ENCODE data around the gene ENPP1.
"Not testable (repeated sequence)": the region's sequence is repeated elsewhere in the genome, so short reads cannot be mapped to it uniquely, and the experiment has no call there.

ENPP1 gene

DNA sequence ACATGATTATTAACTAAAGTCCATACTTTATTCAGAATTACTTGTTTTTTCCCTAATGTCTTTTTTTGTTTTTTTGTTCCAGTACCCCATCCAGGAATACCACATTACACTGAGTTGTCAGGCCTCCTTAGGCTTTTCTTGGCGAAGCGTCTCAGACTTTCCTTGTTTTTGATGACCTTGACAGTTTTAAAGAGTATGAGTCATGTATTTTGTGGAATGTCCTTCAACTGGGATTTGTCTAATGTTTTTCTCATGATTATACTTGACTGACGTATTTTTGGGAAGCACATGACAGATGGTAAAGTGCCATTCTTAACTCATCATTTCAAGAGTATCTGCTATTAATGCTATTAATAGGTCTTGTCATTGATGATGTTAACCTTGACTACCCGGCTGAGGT is 23.6 kb downstream of the ENPP1 start:
- no peak for DNase-seq (ENCODE audit: low read depth)

DNA sequence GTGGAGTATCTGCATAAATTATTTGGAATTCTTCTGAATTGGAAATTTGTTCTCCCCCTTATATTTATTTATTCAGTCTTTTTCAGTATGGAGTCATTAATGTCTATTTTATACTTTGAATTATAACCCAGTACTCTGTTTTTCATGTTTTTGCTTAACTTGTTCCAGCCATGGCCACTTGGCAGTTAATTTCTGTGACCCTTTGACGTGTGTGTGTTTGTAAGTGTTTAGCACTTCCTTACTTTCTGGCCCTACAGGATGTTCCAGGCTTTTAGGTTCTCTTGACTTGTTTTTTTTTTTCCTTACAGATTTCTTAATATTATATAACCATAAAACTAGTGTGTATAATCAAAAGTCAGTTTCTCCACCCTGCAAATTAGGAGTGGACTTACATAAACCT is 24.1 kb downstream of the ENPP1 start:
- DNase-seq (ENCODE audit: low read depth) = no peak

DNA sequence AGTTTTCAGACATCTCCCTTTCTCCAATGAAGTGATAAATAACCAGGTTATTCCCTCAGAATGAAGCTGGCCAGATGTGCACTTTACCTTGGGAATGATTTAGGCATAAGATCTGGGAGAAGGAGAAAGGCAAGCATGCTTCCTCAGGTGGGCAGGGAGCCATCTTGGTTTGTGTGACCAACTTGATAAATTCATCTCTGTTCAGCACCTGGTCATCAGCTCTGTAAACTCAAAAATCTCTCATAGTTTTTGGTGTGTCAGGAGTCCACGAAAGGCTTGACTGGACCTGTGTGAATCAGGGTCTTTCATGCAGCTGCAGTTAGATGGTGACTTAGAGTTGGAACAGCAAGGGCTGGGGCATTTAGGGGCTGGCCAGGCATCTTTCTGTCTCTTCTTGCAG is 24.5 kb downstream of the ENPP1 start:
- no peak for DNase-seq (ENCODE audit: low read depth)

DNA sequence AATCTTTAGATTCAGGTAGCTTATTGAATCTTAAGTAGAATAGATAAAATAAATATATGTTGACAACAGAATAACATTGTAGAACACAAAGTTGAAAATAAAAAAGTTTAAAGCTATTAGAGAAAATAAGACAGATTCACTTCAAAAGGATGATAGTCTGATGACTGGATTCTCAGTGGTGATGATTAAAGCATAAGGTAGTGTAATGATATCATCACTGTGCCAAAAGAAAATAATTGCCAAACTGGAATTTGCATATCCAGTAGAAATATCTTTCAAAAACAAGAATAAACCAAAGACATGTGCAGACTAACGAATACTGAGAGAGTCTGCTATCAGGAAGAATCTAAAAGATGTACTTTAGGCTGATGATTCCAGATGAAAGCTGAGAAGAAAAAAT is 30.2 kb downstream of the ENPP1 start:
- DNase-seq (ENCODE audit: low read depth) = no peak

DNA sequence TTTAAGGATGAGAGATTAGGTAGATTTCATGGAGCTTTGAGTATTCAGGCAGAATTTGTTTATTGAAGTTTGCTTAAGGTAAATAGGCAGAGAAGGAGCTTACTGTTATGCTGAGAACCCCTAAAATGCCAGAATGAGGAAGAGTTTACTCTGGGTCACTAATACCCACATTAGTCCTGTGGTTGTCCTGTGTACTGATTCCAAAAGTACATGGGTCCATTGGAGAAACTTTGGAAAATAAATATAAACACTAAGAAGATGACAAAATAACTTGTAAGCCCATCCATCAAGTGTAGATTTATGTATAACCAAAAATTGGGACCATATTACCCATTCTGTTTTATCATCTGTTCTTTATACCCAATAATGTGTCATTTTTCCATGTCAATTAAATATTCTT is 31.6 kb downstream of the ENPP1 start:
- no peak for DNase-seq (ENCODE audit: low read depth)

DNA sequence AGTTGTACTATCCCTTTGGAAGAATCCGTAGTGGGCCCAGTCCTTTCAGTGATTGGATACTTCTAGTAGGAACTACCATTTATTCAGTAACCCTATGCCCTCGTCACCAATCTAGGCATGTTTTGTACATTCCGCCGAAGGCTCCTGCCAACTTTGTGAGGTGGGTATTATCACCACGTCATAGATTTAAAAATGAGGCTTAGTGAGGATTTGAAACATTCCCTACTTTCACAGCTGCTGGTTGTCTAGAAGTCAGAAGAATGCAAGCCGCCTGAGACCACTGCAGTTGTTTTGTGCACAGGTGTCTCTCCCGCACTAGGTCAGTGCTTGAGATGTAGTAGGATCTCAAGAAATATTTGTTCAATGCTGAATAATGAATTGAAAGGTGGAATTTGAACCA is 32.6 kb downstream of the ENPP1 start:
- no peak for DNase-seq (ENCODE audit: low read depth)

DNA sequence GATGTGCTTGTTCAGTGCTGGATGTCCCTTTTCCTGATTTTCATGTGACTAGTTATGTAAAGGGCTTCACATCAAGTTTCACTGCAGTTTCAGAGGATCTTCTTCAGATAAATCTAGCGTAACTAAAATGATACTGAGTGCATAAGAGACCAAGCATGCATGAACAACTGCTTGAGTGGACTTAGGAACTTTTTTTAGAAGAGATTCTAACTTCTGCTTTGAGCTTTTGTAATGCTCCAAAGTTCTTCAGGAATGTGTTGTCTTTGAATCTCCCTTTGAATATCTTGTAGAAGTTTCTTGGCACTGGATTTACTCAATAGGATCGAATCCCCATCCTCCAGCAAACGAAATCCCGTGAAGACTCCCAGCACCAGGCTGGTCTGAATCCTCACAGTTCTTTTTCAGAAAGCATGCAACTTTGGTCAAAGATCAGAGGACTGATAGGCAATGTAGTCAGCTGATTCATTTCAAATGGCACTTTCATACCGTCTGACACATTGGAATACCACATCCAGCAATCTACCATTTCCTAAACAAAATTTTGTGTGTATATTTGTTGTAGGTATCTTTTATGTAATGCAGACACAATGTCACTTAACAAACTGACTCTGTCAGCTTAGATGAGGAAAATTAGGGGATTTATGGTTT is 33.2 kb downstream of the ENPP1 start:
- DNase-seq (ENCODE audit: low read depth) = no peak

DNA sequence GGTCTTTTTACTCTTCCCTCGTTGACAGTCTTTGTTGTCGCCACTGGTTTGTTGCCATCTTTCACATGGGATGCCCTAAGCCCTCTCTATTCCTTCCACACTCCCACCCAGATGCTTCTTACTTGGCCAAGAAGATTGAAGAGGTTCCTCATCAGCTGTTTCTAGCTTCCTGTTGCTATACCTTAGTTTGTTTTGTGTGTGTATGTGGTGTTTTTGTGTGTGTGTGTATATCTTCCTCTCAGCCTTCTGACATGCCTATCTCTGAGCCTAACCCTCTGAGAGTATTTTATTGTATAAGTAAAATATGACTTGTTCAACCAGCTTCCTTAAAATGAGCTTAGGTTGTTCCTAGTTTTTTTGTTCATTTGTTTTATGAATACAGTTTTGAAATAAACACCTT is 35.9 kb downstream of the ENPP1 start:
- DNase-seq (ENCODE audit: low read depth) = no peak

DNA sequence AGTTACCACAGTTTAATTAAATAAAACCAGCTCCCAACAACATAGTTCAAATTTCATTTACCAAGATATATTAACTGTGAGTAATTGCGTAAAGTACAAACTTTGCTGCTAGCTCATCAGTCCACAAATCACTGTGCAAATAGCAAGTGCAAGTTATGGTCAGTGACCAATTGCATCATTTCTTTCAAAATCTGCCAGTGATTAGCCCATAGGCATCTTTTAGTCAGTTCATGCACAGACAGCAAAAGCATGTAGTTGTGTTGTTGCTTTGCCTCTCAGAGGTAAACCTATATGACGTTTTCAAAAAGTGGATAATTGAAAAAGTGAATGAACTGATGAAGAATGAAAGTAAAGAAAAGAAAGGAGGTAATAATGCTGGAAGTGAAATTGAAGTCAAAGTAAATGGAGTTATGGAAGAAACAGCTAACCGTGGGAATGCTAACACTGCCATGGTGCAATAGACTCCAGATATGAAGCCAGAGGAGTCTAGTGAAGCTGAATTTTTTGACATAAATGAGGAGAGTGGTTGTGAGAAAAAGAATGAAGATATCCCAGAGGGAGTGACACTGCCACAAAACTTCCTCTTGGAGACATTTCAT is 36.5 kb downstream of the ENPP1 start:
- DNase-seq (ENCODE audit: low read depth) = no peak

DNA sequence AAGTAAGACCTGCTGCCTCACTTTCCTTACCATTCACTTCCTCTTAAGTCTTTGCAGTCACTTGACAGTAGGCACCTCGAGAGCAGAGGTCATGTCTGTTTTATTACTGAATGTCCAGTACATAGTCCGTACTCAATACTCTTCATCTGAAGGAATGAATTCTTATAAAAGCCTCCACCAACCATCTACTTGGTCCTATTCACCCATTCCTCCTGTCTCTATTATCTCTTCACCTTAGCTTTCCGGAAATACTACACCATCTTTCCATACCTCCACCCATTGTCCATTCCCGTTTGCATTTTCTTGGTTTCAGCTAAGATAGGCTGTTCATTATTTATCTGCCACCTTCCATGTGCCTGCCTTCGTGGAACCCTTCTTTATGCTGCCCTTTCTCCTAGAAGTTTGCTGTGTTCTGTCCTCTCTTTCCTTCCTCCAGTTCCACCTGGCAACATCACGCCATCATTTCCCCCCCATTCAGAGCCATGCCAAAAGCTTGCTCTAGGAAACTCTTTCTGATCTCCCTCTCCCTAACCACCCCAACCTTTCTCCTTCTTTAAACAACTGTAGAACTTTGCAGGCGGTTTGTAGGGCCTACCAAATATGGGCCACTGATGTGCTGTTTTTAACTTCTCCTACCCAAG is 38.3 kb downstream of the ENPP1 start:
- no peak for DNase-seq (ENCODE audit: low read depth)

DNA sequence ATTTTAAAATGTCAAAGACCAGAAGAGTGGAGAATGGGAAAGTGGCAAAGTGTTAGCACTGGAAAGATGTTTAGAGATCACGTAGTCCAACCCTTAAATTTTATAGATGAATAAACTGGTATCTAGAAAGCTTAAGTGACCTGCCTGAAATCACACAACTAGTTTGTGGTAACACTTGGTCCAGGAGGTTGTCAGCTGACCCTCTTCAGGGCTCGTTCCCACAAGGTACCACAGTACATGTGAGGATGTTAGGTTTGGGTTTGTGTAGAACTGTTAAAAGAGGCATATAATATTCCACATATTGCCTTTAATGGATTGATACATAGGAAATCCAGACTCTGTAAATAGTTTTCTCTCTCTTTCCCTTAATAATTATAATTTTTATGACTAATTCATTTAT is 39.1 kb downstream of the ENPP1 start:
- no peak for DNase-seq (ENCODE audit: low read depth)

DNA sequence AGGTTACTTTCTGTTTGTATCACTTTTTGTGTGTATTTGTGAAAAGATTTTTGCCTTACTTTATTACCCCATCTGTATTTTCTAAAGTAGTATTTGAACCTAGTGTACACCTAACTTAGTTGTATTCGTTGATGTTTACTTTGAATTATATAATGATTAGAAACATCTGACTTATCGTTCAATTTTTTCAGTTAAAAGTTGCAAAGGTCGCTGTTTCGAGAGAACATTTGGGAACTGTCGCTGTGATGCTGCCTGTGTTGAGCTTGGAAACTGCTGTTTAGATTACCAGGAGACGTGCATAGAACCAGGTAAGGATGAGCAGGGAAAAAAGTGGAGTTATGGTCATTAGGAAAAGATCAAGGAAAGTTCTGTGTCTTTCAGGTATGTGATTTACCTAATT is 42.0 kb downstream of the ENPP1 start:
- no peak for DNase-seq (ENCODE audit: low read depth)

DNA sequence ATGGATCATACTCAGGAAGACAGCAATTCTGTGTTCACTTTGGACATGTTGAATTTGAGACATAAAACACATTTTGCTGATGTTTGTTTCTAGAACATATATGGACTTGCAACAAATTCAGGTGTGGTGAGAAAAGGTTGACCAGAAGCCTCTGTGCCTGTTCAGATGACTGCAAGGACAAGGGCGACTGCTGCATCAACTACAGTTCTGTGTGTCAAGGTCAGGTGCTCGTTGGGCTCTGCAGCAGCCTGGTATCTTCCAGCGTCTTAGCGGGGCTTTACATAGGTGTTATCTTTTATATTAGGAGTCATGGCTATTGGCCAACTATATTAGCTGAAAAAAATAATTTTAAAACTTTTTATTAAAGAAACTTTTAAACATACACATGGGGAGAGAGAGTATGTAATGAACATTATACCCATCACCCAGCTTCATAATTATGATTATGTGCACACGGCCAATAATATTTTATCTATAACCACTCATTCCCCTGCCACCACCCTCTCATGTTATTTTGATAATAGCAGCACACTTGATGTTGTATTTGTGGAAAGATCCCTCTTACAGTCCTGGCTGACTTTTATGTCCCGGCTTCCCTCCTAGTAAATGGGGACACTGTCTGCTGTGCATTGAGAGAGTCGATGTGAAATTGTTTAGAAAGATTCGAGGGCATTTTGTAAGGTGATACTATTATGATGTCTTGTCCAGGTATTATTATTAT is 43.4 kb downstream of the ENPP1 start:
- DNase-seq (ENCODE audit: low read depth) = no peak

DNA sequence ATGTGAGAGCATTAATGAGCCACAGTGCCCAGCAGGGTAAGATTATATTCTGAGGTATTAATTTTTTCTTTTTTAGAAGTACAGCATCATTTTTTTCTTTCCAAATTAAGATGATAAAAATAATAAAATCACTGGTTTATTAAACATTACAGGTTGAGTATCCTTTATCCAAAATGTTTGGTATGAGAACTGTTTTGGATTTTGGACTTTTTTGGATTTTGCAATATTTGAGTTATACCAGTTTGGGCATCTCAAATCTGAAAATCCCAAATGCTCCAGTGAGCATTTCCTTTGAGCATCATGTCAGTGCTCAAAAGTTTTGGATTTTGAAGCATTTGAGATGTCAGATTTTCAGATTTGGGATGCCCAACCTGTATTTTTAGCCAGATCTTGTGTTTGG is 44.4 kb downstream of the ENPP1 start:
- DNase-seq (ENCODE audit: low read depth) = no peak

DNA sequence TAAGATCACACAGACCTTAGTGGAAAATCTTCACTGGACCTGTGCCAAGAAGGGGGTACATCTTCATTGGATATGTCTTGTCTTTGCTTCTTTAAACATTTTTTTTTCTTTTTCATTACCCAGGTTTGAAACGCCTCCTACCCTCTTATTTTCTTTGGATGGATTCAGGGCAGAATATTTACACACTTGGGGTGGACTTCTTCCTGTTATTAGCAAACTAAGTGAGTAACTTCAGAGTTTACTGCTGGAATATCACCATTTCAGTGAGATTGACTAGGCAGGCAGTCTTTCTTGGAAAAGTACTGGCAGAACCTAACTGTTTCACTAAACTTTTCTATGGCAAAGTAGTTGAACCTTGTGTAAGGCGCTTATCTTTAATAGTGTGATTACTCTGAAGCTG is 47.0 kb downstream of the ENPP1 start:
- no peak for DNase-seq (ENCODE audit: low read depth)

DNA sequence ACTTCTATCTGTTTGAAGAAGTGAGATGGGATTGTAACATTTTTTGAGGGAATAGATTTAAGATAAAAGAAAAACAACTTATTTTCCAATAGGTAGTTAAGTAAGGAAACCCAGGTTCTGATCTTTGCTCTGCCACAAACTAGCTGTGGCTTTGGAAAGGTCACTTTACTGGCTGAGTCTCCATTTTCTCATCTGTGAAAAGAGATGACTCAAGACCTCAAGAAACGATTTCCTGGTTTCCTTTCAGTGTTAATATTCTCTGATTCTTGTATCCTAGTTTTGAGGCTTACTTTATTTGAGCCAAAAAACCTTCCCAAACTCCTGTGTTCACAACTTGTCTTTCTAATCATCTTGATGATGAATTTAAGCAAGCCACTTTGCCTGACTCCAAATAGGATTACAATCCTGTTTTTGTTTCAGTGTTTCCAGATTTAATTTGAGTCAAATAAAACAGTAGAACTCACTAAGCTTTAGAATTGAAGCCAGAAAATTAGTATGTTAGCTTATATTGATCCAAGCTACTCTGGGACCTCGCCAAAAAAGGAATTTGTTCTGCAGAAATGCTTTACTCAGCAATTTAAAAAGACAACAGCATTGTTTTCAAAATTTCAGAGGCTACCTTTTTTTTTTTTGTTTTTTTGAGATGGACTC is 51.1 kb downstream of the ENPP1 start:
- no peak for DNase-seq (ENCODE audit: low read depth)

DNA sequence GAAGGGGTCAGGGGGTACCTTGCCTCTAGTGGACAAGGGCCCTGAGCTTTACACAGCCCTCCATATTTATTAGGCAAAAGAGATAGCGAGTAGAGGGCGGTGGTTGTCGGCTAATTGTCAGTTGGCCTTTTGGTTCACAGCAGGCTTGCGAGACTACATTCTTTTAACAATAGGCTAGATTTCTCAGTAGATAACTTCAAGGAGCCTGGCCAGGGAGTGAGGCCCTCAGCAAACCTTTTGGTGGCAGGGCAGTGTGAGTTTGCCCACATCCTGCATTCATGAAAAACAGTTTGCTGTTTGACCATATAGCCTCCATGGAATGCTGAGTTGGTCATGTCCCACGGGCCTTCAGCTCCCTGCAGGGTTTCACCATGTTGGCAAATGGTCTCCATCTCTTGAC is 51.8 kb downstream of the ENPP1 start:
- not testable (repeated sequence) for DNase-seq (ENCODE audit: low read depth)

DNA sequence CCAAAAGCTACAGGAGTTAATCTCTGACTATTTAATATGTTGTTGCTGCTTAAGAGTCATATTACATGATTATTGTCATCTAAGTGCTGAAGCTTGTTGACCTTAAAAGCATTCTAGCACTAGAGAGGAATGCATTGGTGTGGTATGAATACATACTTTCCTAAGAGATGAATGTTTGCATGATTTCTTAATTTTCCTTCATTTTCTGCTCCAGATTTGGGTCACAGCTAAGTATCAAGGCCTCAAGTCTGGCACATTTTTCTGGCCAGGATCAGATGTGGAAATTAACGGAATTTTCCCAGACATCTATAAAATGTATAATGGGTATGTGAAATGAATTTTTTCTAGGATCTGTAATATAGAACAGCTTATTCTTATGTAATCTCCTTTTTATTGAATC is 53.6 kb downstream of the ENPP1 start:
- no peak for DNase-seq (ENCODE audit: low read depth)

DNA sequence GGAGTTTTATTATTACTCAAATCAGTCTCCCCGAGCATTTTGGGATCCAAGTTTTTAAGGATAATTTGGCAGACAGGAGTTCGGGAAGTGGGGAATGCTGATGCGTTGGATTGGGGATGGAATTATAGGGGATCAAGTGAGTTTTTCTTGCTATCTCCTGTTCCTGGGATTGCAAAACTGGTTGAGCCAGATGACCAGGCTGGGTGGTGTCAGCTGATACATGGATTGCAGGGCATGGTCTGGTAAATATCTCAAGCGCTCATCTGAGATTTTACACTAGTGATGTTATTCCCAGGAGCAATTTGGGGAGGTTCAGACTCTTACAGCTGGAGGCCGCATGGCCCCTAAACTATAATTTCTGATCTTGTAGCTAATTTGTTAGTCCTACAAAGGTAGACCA is 54.7 kb downstream of the ENPP1 start:
- no peak for DNase-seq (ENCODE audit: low read depth)

DNA sequence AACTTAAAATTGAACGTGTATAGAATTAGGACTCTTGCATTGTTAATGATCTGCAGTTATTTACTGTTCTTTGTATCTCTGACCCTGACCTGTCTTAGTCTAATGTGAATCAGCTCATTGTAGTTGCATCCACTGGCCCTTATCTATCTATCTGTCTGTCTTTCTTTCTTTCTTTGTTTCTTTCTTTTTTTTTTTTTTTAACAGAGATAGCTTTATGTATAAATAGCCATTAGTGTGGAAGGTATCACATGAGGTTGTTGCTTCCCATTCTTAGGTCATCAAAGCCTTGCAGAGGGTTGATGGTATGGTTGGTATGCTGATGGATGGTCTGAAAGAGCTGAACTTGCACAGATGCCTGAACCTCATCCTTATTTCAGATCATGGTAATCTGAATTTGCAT is 59.9 kb downstream of the ENPP1 start:
- DNase-seq (ENCODE audit: low read depth) = no peak

DNA sequence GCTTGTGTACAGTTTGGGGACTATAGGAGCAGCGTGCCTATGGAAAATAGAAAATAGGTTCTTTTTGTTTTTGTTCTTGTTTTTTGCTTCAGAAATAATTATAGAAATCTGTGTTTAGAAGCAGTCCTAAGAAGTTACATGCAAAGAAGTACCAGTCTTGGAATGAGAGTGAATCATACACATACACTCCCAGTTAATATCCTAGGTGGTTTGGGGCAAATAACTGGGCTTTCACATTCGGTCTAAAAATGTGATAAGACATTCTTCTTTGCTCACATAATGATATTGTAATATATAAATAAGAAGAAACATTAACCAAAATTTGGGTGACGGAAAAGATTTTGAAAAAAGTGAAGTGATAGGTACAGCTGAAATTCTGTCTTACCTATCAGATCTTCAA is 61.0 kb downstream of the ENPP1 start:
- DNase-seq (ENCODE audit: low read depth) = no peak

DNA sequence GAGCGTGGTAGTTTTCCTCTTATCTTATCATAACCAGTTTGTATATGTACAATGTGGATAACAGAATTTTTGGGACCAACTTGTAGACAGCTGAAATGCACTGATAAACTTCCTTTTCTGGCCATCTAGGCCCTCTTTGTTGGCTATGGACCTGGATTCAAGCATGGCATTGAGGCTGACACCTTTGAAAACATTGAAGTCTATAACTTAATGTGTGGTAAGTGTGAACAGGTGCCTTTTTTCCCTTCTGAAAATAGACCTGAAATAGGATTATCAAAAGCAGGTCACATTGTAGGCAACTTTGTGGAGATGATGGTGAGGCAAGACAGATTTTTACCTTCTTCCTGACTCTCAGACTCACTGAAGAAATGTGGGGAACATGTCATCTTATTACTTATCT is 67.8 kb downstream of the ENPP1 start:
- no peak for DNase-seq (ENCODE audit: low read depth)

DNA sequence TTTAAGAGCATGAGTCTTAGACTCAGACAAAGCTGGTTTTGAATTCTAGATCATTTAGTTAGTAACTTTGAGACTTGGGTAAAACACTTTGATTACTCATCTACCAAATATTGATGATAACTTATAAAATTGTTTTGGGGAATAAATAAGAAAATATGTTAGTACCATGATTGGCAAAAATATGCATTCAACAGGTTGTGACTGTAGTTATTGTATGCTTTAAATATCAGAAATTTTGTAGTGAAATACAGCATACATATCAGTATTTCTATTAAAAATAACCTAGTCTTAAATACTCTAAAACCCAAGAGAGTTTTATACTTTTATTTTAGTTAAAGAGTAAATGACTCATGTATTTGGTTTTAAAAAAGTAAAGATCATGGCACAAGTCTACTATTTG is 68.7 kb downstream of the ENPP1 start:
- DNase-seq (ENCODE audit: low read depth) = no peak
